ENCODE data around the gene MXD4. TPM values are rescaled to one million over a fixed set of nuclear protein-coding genes. Genes with fewer than 3 reads are reported as not detected.

MXD4 gene
- total and polyA plus RNA-seq, 2 donors from 2014 or later: 49.8 to 84.8 TPM

DNA sequence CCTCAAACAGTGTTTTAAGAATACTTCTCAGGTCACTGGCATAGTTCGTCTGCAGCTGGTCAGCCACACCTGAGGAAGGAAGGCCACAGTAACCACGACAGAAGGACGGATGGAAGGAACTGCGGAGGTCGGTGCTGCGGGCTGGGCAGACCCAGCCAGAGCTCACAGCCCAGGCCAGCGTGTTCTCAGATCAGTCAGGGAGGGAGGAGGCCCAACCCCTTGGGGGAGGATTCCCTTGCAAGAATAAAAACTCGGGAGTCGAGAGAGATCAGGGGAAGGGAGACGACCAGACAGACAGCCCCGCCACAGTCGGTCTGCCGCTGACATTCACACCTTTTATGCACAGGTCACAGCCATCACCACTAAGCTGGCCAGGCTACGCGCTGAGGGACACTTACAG lies 11.3 kb upstream of the MXD4 start:
- TF ChIP-seq, protein P1, sequence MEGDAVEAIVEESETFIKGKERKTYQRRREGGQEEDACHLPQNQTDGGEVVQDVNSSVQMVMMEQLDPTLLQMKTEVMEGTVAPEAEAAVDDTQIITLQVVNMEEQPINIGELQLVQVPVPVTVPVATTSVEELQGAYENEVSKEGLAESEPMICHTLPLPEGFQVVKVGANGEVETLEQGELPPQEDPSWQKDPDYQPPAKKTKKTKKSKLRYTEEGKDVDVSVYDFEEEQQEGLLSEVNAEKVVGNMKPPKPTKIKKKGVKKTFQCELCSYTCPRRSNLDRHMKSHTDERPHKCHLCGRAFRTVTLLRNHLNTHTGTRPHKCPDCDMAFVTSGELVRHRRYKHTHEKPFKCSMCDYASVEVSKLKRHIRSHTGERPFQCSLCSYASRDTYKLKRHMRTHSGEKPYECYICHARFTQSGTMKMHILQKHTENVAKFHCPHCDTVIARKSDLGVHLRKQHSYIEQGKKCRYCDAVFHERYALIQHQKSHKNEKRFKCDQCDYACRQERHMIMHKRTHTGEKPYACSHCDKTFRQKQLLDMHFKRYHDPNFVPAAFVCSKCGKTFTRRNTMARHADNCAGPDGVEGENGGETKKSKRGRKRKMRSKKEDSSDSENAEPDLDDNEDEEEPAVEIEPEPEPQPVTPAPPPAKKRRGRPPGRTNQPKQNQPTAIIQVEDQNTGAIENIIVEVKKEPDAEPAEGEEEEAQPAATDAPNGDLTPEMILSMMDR (IDR thresholded peaks at IDR 0.05; ENCODE audit: borderline replicate concordance, extremely low read depth, insufficient read depth): no peak
- DNase-seq: peak in 1 of 5 donors; percentile 49
- Histone ChIP-seq H3K9me3 (ENCODE audit: control insufficient read depth in 2 of 3, insufficient read depth in 1 of 3, low read length in 3 of 3) (no peaks in the 10 kb centered on the region), H3K27me3 (ENCODE audit: control insufficient read depth, insufficient read depth, low read length) (no peaks in the 10 kb centered on the region), H3K4me3 (ENCODE audit: low read length in 3 of 3) (no peak overlapping the region), H3K4me1 (ENCODE audit: control insufficient read depth in 2 of 3, insufficient read depth in 2 of 3, low read depth in 1 of 3, low read length in 3 of 3) (no peaks in the 10 kb centered on the region), H3K36me3 (ENCODE audit: control insufficient read depth in 2 of 3, insufficient read depth in 3 of 3, low read length in 3 of 3) (peaks cover 0 to 2% (median 0%) of the 10 kb centered on the region in 3 donors), H3K9ac (ENCODE audit: low read length in 3 of 3) (no peak overlapping the region), H3K27ac (ENCODE audit: low read depth in 2 of 2, low read length in 2 of 2) (no peak overlapping the region)
- intact Hi-C loops (cut with DNase I): no loop called here
- FAIRE-seq: no peak

DNA sequence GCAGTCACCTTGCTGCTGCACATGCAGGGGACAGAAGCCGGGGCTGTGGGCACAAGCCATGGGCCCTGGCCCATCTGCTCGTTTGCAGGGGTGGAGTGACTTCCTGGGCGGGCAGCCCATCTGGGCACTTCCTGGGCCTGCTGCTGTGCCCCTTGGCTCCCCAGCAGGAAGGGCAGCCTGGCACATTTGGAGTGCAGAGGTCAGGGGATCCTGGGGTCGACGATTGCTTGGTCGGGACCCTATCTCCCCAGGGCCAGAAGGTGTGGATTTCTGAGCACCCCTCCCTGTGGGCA lies 10.9 kb upstream of the MXD4 start:
- Histone ChIP-seq H3K4me3 (ENCODE audit: low read length in 3 of 3) (no peak overlapping the region), H3K9ac (ENCODE audit: low read length in 3 of 3) (no peak overlapping the region), H3K36me3 (ENCODE audit: control insufficient read depth in 2 of 3, insufficient read depth in 3 of 3, low read length in 3 of 3) (peaks cover 0 to 2% (median 0%) of the 10 kb centered on the region in 3 donors), H3K9me3 (ENCODE audit: control insufficient read depth in 2 of 3, insufficient read depth in 1 of 3, low read length in 3 of 3) (no peaks in the 10 kb centered on the region), H3K27me3 (ENCODE audit: control insufficient read depth, insufficient read depth, low read length) (no peaks in the 10 kb centered on the region), H3K27ac (ENCODE audit: low read depth in 2 of 2, low read length in 2 of 2) (no peak overlapping the region), H3K4me1 (ENCODE audit: control insufficient read depth in 2 of 3, insufficient read depth in 2 of 3, low read depth in 1 of 3, low read length in 3 of 3) (no peaks in the 10 kb centered on the region)
- FAIRE-seq (no peak), DNase-seq (no peak)
- TF ChIP-seq, protein P1 (IDR thresholded peaks at IDR 0.05; ENCODE audit: borderline replicate concordance, extremely low read depth, insufficient read depth): no peak
- intact Hi-C loops (cut with DNase I): no loop called here

DNA sequence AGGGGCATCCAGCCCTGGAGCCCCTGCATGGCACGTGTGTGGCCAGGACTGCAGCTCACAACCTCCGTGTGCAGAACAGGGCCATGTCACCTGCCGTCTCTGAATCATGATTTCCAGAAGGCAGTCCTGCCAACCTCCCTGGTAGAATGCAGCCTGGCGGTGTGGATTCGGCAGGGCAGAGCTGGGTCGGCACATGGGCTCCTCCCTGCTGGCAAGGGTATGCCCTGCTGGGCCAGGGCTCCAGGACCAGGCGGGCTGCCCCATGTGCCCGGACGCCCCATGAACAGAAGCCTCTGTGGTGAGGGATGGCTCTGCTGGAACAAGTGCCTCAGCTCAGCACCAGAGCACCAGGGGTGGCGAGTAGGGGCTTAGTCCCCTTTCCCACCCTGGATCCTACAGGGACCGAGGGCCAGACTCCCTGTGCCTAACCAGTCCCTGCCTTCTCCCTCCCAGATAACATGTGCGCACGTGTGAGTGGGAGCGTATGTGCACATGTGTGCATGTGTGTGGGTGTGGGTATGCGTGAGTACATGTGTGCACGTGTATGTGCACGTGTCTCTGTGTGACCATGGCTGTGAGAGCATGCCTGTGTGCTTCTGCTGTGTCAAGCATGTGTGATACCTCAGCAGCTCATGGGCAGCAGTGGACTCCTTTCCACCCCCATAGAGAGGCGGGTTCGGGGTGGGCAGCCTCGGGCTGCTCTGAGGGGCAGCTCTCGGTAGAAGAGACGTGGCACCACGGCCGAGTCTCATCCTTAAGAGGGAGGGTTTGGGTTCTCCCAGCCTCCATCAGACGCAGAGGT lies 10.3 kb upstream of the MXD4 start:
- no peaks in the 10 kb centered on the region for H3K9me3 ChIP-seq (ENCODE audit: control insufficient read depth in 2 of 3, insufficient read depth in 1 of 3, low read length in 3 of 3)
- no peak overlapping the region for H3K4me3 ChIP-seq (ENCODE audit: low read length in 3 of 3)
- FAIRE-seq (no peak), DNase-seq (peak in 1 of 5 donors; percentile 56)
- TF ChIP-seq, protein P1 (IDR thresholded peaks at IDR 0.05; ENCODE audit: borderline replicate concordance, extremely low read depth, insufficient read depth): no peak
- H3K4me1 ChIP-seq (ENCODE audit: control insufficient read depth in 2 of 3, insufficient read depth in 2 of 3, low read depth in 1 of 3, low read length in 3 of 3): no peaks in the 10 kb centered on the region
- H3K27ac ChIP-seq (ENCODE audit: low read depth in 2 of 2, low read length in 2 of 2): no peak overlapping the region
- H3K27me3 ChIP-seq (ENCODE audit: control insufficient read depth, insufficient read depth, low read length): no peaks in the 10 kb centered on the region
- peaks cover 0 to 2% (median 0%) of the 10 kb centered on the region in 3 donors for H3K36me3 ChIP-seq (ENCODE audit: control insufficient read depth in 2 of 3, insufficient read depth in 3 of 3, low read length in 3 of 3)
- intact Hi-C loops (cut with DNase I): no loop called here
- H3K9ac ChIP-seq (ENCODE audit: low read length in 3 of 3): no peak overlapping the region
